Measurements from ENCODE around the gene EGFL7.

Gene EGFL7

DNA sequence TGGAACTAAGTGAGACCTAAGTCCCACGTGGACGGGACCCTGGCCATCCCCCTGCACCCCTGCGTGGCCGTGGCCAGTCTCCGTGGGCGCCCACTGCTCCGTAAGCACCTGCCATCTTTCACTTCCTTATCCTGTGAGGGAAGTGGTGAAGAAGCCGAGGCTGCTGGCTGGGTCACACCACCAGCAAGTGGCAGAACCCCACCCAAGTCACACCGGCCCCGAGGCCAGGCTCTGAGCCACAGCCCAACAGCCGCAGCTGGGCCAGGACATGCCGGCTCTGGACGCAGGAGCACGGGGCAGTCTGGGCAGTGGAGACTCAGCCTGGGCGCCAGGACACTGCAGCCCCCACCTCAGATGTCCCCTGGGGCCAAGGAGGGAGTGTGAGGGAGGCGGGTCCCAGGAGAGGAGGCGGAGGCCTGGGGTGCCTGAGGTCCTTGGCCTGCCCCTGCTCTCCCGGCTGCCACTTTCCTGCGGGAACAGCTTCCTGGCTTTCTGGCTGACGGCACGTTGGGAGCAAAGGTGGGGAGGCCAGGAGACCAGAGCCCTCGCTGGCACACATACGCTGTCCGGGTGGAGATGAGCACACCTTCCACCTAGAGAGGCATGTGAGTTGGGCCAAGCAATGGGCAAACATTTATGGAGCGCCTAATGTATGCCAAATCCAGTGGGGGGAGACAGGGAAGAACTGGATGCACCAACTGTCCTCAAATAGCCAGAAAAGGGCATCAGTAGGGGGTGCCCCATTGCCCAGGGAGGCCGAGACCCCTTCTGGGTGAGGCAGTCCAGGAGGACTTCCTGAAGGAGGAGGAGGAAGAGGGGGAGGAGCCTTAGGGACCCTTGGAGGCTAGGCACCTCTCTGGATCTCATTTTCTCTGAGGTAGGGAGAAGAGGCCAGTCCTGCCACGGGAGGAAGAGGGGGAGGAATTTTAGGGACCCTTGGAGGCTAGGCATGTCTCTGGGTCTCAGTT lies 43.9 kb upstream of the EGFL7 start:
- Histone ChIP-seq H3K4me1 (ENCODE audit: control insufficient read depth in 1 of 2, insufficient read depth in 2 of 2, low read length in 2 of 2) (peaks cover 24 to 39% of the 10 kb centered on the region in 2 donors), H3K27ac (ENCODE audit: low read depth, low read length) (peak overlapping the region; percentile 13), H3K9ac (ENCODE audit: low read depth in 1 of 2, low read length in 2 of 2) (no peak overlapping the region)

DNA sequence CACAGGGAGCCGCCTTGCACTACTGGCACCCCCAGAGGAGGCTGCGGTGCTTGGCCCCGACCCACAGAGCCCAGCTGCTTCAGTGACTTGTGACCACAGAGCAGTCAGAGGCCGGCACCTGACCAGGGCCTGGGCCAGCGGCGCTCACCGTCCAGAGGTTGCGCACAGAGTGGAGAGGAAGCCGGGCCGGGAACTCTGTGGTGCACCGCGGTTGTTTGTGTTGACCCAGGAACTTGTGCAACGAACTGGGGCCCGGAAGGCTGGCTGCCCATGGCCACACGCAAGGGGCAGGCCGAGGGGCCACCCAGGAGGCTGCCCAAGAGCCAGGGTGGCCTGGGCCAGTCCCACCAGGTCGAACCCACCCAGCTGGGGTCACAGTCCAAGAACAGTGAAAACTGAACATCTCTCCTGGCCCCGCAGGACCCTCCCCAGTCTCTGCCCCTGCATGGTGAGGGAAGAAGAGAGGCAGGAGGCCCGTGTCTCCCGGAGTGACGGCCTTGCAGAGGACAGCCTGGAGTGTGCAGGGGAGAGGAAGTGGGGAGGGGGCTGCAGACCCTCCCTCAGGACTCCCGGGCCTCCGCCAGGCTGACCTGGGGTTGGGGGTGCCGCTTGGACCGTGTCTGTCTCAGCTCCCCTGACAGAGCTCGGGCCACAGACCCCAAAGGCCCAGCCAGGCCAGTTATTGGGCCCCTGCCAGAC lies 42.8 kb upstream of the EGFL7 start:
- no peak overlapping the region for H3K27ac ChIP-seq (ENCODE audit: low read depth, low read length)
- H3K9me3 ChIP-seq (ENCODE audit: control insufficient read depth in 1 of 2, low read length in 2 of 2) = no peaks in the 10 kb centered on the region
- H3K27me3 ChIP-seq (ENCODE audit: control insufficient read depth in 1 of 2, insufficient read depth in 2 of 2, low read length in 2 of 2) = no peaks in the 10 kb centered on the region
- H3K4me3 ChIP-seq (ENCODE audit: low read depth in 1 of 2, low read length in 2 of 2) = no peak overlapping the region
- no peaks in the 10 kb centered on the region for H3K36me3 ChIP-seq (ENCODE audit: control insufficient read depth in 1 of 2, insufficient read depth in 2 of 2, low read length in 2 of 2)
- H3K4me1 ChIP-seq (ENCODE audit: control insufficient read depth in 1 of 2, insufficient read depth in 2 of 2, low read length in 2 of 2) = peaks cover 34 to 48% of the 10 kb centered on the region in 2 donors
- H3K9ac ChIP-seq (ENCODE audit: low read depth in 1 of 2, low read length in 2 of 2) = no peak overlapping the region

More for the DNA sequence above, 43.9 kb upstream of the EGFL7 start:
- no peaks in the 10 kb centered on the region for H3K36me3 ChIP-seq (ENCODE audit: control insufficient read depth in 1 of 2, insufficient read depth in 2 of 2, low read length in 2 of 2)
- no peaks in the 10 kb centered on the region for H3K9me3 ChIP-seq (ENCODE audit: control insufficient read depth in 1 of 2, low read length in 2 of 2)
- H3K4me3 ChIP-seq (ENCODE audit: low read depth in 1 of 2, low read length in 2 of 2) = no peak overlapping the region
- no peaks in the 10 kb centered on the region for H3K27me3 ChIP-seq (ENCODE audit: control insufficient read depth in 1 of 2, insufficient read depth in 2 of 2, low read length in 2 of 2)

- Histone ChIP-seq H3K27me3 (ENCODE audit: control insufficient read depth in 1 of 2, insufficient read depth in 2 of 2, low read length in 2 of 2) (no peaks in the 10 kb centered on the region), H3K9me3 (ENCODE audit: control insufficient read depth in 1 of 2, low read length in 2 of 2) (no peaks in the 10 kb centered on the region), H3K36me3 (ENCODE audit: control insufficient read depth in 1 of 2, insufficient read depth in 2 of 2, low read length in 2 of 2) (no peaks in the 10 kb centered on the region), H3K4me1 (ENCODE audit: control insufficient read depth in 1 of 2, insufficient read depth in 2 of 2, low read length in 2 of 2) (peaks cover 35 to 47% of the 10 kb centered on the region in 2 donors), H3K9ac (ENCODE audit: low read depth in 1 of 2, low read length in 2 of 2) (no peak overlapping the region), H3K27ac (ENCODE audit: low read depth, low read length) (no peak overlapping the region), H3K4me3 (ENCODE audit: low read depth in 1 of 2, low read length in 2 of 2) (no peak overlapping the region)
Measured at GRCh38 chr9:136620441-136621018, 42.2 kb upstream of the EGFL7 start.

DNA sequence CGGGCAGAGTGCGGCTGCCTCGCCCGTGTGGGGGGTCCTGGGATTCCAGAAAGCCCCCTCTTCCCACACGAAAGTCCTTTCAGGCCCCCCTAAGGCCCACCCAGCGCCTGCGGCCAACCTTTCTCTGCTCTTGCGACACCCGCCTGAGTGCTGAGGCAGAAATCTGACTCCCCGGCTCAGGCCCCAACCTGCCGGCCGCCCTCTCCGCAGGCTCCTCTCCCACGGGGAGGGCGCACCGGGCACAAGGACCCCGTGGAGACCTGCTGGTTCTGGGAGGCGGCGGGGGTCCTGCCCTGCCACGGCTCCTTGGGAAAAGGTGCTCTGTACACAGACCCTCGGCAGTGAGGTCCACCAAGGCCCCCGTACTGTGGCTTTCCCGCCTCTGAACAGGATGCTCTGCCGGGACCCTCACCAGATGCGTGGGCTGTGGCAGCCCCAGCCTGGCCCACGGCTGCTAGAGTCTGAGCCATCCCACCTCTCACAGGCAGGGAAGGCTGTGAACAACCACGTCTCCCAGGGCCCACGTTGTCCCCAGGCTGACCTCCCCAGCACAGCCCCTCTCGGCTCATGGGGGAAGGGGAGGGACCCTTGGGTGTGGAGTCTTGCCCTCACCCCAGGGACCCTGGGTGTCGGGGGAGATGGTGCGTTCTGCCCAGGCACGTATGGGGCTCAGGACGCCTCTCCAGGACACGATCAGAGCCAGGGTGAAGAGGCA lies 41.5 kb upstream of the EGFL7 start:
- H3K27ac ChIP-seq (ENCODE audit: low read depth, low read length) = no peak overlapping the region
- H3K4me1 ChIP-seq (ENCODE audit: control insufficient read depth in 1 of 2, insufficient read depth in 2 of 2, low read length in 2 of 2) = peaks cover 39 to 51% of the 10 kb centered on the region in 2 donors
- no peaks in the 10 kb centered on the region for H3K27me3 ChIP-seq (ENCODE audit: control insufficient read depth in 1 of 2, insufficient read depth in 2 of 2, low read length in 2 of 2)
- no peaks in the 10 kb centered on the region for H3K36me3 ChIP-seq (ENCODE audit: control insufficient read depth in 1 of 2, insufficient read depth in 2 of 2, low read length in 2 of 2)
- no peak overlapping the region for H3K9ac ChIP-seq (ENCODE audit: low read depth in 1 of 2, low read length in 2 of 2)
- no peaks in the 10 kb centered on the region for H3K9me3 ChIP-seq (ENCODE audit: control insufficient read depth in 1 of 2, low read length in 2 of 2)
- H3K4me3 ChIP-seq (ENCODE audit: low read depth in 1 of 2, low read length in 2 of 2) = no peak overlapping the region

- Histone ChIP-seq H3K9me3 (ENCODE audit: control insufficient read depth in 1 of 2, low read length in 2 of 2) (no peaks in the 10 kb centered on the region), H3K27me3 (ENCODE audit: control insufficient read depth in 1 of 2, insufficient read depth in 2 of 2, low read length in 2 of 2) (no peaks in the 10 kb centered on the region), H3K36me3 (ENCODE audit: control insufficient read depth in 1 of 2, insufficient read depth in 2 of 2, low read length in 2 of 2) (no peaks in the 10 kb centered on the region), H3K4me1 (ENCODE audit: control insufficient read depth in 1 of 2, insufficient read depth in 2 of 2, low read length in 2 of 2) (peaks cover 41 to 54% of the 10 kb centered on the region in 2 donors), H3K27ac (ENCODE audit: low read depth, low read length) (no peak overlapping the region), H3K9ac (ENCODE audit: low read depth in 1 of 2, low read length in 2 of 2) (no peak overlapping the region), H3K4me3 (ENCODE audit: low read depth in 1 of 2, low read length in 2 of 2) (no peak overlapping the region)
Measured at GRCh38 chr9:136621734-136622093, 41.0 kb upstream of the EGFL7 start.

GRCh38 chr9:136622538-136622948 lies 40.2 kb upstream of the EGFL7 start:
- no peak overlapping the region for H3K9ac ChIP-seq (ENCODE audit: low read depth in 1 of 2, low read length in 2 of 2)
- no peaks in the 10 kb centered on the region for H3K36me3 ChIP-seq (ENCODE audit: control insufficient read depth in 1 of 2, insufficient read depth in 2 of 2, low read length in 2 of 2)
- peaks cover 49 to 57% of the 10 kb centered on the region in 2 donors for H3K4me1 ChIP-seq (ENCODE audit: control insufficient read depth in 1 of 2, insufficient read depth in 2 of 2, low read length in 2 of 2)
- no peaks in the 10 kb centered on the region for H3K27me3 ChIP-seq (ENCODE audit: control insufficient read depth in 1 of 2, insufficient read depth in 2 of 2, low read length in 2 of 2)
- H3K27ac ChIP-seq (ENCODE audit: low read depth, low read length) = no peak overlapping the region
- H3K4me3 ChIP-seq (ENCODE audit: low read depth in 1 of 2, low read length in 2 of 2) = no peak overlapping the region
- H3K9me3 ChIP-seq (ENCODE audit: control insufficient read depth in 1 of 2, low read length in 2 of 2) = no peaks in the 10 kb centered on the region

DNA sequence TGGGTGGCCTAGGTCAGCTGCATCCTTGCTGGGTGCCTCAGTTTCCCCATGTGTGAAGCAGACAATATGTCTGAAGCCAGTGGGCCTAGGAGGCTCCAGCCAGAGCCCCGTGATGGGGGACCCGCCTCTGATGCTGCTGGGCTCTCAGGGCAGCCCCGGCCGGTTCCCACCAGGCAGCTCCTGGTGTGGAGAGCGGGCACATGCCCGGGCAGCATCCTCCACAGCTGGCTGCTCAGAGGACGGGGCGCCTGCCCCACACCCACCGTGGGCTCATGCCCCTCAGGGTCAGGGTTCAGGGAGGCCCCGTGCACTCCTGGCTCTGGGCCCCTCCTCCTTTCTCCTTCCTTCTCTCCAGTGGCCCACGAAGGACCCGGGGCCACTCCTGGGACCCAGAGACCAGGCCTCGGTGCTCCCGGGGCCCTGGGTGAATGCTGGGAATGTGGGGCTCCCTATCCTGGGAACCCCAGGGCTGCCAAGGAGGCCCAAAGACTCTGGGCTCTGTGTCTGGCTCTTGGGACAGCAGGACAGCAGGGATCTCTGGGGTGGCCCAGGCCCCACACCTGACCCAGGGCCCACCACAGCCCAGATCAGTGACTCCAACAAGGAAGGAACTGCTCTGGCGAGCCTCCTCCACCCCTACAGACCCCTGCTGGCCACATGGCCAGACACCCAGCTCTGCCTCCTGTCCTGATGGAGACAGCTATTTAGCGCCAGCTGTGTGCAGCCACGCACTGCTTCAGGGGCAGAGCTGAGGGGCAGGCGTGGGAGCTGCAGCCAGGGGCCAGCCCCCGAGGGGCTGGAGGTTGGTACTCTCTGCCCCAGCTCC lies 39.5 kb upstream of the EGFL7 start:
- H3K27me3 ChIP-seq (ENCODE audit: control insufficient read depth in 1 of 2, insufficient read depth in 2 of 2, low read length in 2 of 2) = no peaks in the 10 kb centered on the region
- H3K27ac ChIP-seq (ENCODE audit: low read depth, low read length) = no peak overlapping the region
- no peaks in the 10 kb centered on the region for H3K36me3 ChIP-seq (ENCODE audit: control insufficient read depth in 1 of 2, insufficient read depth in 2 of 2, low read length in 2 of 2)
- no peak overlapping the region for H3K4me3 ChIP-seq (ENCODE audit: low read depth in 1 of 2, low read length in 2 of 2)
- H3K9ac ChIP-seq (ENCODE audit: low read depth in 1 of 2, low read length in 2 of 2) = no peak overlapping the region
- H3K9me3 ChIP-seq (ENCODE audit: control insufficient read depth in 1 of 2, low read length in 2 of 2) = no peaks in the 10 kb centered on the region
- peaks cover 43 to 55% of the 10 kb centered on the region in 2 donors for H3K4me1 ChIP-seq (ENCODE audit: control insufficient read depth in 1 of 2, insufficient read depth in 2 of 2, low read length in 2 of 2)

DNA sequence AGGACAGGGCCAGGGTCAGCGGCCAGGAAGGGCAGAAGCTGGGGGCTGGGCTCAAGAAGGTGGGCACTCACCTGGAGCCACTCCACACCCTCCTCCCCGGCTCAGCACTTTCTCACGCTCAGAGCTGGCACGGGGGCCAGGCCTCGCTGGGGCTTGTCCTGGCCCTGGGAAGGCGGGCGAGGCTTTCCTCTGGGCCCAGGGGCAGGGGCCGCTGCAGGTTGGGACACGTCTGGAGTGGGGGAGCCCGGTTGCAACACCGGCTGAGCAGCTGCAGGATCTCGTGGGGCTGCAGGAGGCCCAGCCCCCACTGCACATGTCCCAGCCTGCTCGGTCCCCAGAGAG lies 38.9 kb upstream of the EGFL7 start:
- Histone ChIP-seq H3K4me3 (ENCODE audit: low read depth in 1 of 2, low read length in 2 of 2) (no peak overlapping the region), H3K27me3 (ENCODE audit: control insufficient read depth in 1 of 2, insufficient read depth in 2 of 2, low read length in 2 of 2) (no peaks in the 10 kb centered on the region), H3K36me3 (ENCODE audit: control insufficient read depth in 1 of 2, insufficient read depth in 2 of 2, low read length in 2 of 2) (no peaks in the 10 kb centered on the region), H3K9me3 (ENCODE audit: control insufficient read depth in 1 of 2, low read length in 2 of 2) (no peaks in the 10 kb centered on the region), H3K4me1 (ENCODE audit: control insufficient read depth in 1 of 2, insufficient read depth in 2 of 2, low read length in 2 of 2) (peaks cover 39 to 49% of the 10 kb centered on the region in 2 donors), H3K9ac (ENCODE audit: low read depth in 1 of 2, low read length in 2 of 2) (no peak overlapping the region), H3K27ac (ENCODE audit: low read depth, low read length) (no peak overlapping the region)

- Histone ChIP-seq H3K4me1 (ENCODE audit: control insufficient read depth in 1 of 2, insufficient read depth in 2 of 2, low read length in 2 of 2) (peaks cover 33 to 45% of the 10 kb centered on the region in 2 donors), H3K27ac (ENCODE audit: low read depth, low read length) (no peak overlapping the region), H3K4me3 (ENCODE audit: low read depth in 1 of 2, low read length in 2 of 2) (no peak overlapping the region), H3K9ac (ENCODE audit: low read depth in 1 of 2, low read length in 2 of 2) (peak overlapping the region in 1 of 2 donors; percentile 4), H3K27me3 (ENCODE audit: control insufficient read depth in 1 of 2, insufficient read depth in 2 of 2, low read length in 2 of 2) (no peaks in the 10 kb centered on the region), H3K36me3 (ENCODE audit: control insufficient read depth in 1 of 2, insufficient read depth in 2 of 2, low read length in 2 of 2) (no peaks in the 10 kb centered on the region), H3K9me3 (ENCODE audit: control insufficient read depth in 1 of 2, low read length in 2 of 2) (no peaks in the 10 kb centered on the region)
Measured at GRCh38 chr9:136624184-136624951, 38.3 kb upstream of the EGFL7 start.
